K562 (cell line): ENCODE measurements around the gene TOP3A. TPM values are rescaled to one million over a fixed set of nuclear protein-coding genes. Genes with fewer than 3 reads are reported as not detected.

Experiments
- CBFA2T2 ChIP-seq: fragments of 450-650 bp; conservative IDR thresholded peaks from 2 replicates; pipeline ENCODE4 v1.6.1; 2017; ENCODE audit warnings: mild to moderate bottlenecking
- CHCHD3 ChIP-seq: fragments of 250-450 bp; sonication (Bioruptor Pico); IDR thresholded peaks from 2 replicates; pipeline ENCODE4 v2.1.2; 2022; ENCODE audit warnings: mild to moderate bottlenecking
- CREB3L1 ChIP-seq: fragments of 450-650 bp; IDR thresholded peaks from 2 replicates; pipeline ENCODE4 v1.6.1; 2014; ENCODE audit warnings: low read depth, mild to moderate bottlenecking, moderate library complexity, borderline replicate concordance
- CTCFL ChIP-seq: IDR thresholded peaks from 2 replicates; pipeline ENCODE4 v1.6.1; 2011; ENCODE audit warnings: borderline replicate concordance, low read depth, mild to moderate bottlenecking, moderate library complexity, low read length; ENCODE audit not compliant: insufficient read depth, poor library complexity, severe bottlenecking
- E2F4 ChIP-seq: sonication (generic); formaldehyde crosslinking; IDR thresholded peaks from 2 replicates; pipeline ENCODE4 v1.8.0; 2022; ENCODE audit warnings: mild to moderate bottlenecking, low read depth, missing genetic modification reagents
- FOXA1 ChIP-seq: fragments of 450-650 bp; IDR thresholded peaks from 2 replicates; pipeline ENCODE4 v1.6.1; 2016; ENCODE audit warnings: mild to moderate bottlenecking, borderline replicate concordance
- HINFP ChIP-seq: fragments of 450-650 bp; conservative IDR thresholded peaks from 2 replicates; pipeline ENCODE4 v1.6.1; 2016; ENCODE audit warnings: missing genetic modification characterization, low read depth, mild to moderate bottlenecking, control low read depth, missing compliant biosample characterization
- MXI1 ChIP-seq: IDR thresholded peaks from 2 replicates; pipeline ENCODE4 v1.6.1; 2011; ENCODE audit warnings: low read depth, mild to moderate bottlenecking, improper control_type of control experiment, low read length
- NFE2 ChIP-seq: IDR thresholded peaks from 2 replicates; pipeline ENCODE4 v1.6.1; 2014; ENCODE audit warnings: antibody characterized with exemption, low read depth
- POLR2AphosphoS2 ChIP-seq: IDR thresholded peaks from 2 replicates; pipeline ENCODE4 v1.6.1; 2012; ENCODE audit warnings: low read length, improper control_type of control experiment
- PYGO2 ChIP-seq: fragments of 450-650 bp; IDR thresholded peaks from 2 replicates; pipeline ENCODE4 v1.6.1; 2016; ENCODE audit warnings: mild to moderate bottlenecking, missing genetic modification characterization, moderate library complexity, missing compliant biosample characterization
- RBM22 ChIP-seq: fragments of 200-400 bp; formaldehyde crosslinking; IDR thresholded peaks from 2 replicates; pipeline ENCODE4 v1.6.1; 2018; ENCODE audit warnings: low read length, low read depth; ENCODE audit not compliant: poor library complexity, severe bottlenecking
- SRSF3 ChIP-seq: fragments of 200-400 bp; formaldehyde crosslinking; IDR thresholded peaks from 2 replicates; pipeline ENCODE4 v1.6.1; 2016; ENCODE audit warnings: mild to moderate bottlenecking, low read length, moderate library complexity; ENCODE audit not compliant: insufficient read depth
- SRSF7 ChIP-seq: fragments of 200-400 bp; formaldehyde crosslinking; optimal IDR thresholded peaks from 2 replicates; pipeline ENCODE3; 2017; ENCODE audit warnings: mild to moderate bottlenecking, low read depth, low read length
- TCFL5 ChIP-seq: fragments of 250-450 bp; sonication (Bioruptor Pico); conservative IDR thresholded peaks from 2 replicates; pipeline ENCODE4 v1.6.1; 2021; ENCODE audit warnings: mild to moderate bottlenecking, moderate library complexity, matching md5 sums
- ZC3H8 ChIP-seq: fragments of 450-650 bp; IDR thresholded peaks from 2 replicates; pipeline ENCODE4 v1.6.1; 2017
- ZFX ChIP-seq: sonication (generic); formaldehyde crosslinking; IDR thresholded peaks from 2 replicates; pipeline ENCODE4 v1.8.0; 2022; ENCODE audit warnings: mild to moderate bottlenecking, missing genetic modification reagents, moderate library complexity
- ZKSCAN8 ChIP-seq: fragments of 200-800 bp; sonication (Bioruptor generic); IDR thresholded peaks from 2 replicates; pipeline ENCODE4 v1.6.1; 2016; ENCODE audit warnings: missing genetic modification characterization, missing compliant biosample characterization
- ZNF23 ChIP-seq: fragments of 250-450 bp; sonication (Bioruptor Pico); IDR thresholded peaks from 2 replicates; pipeline ENCODE4 v1.4.0; 2020; ENCODE audit warnings: mild to moderate bottlenecking
- ZNF232 ChIP-seq: sonication (generic); formaldehyde crosslinking; IDR thresholded peaks from 2 replicates; pipeline ENCODE4 v1.8.0; 2022; ENCODE audit warnings: mild to moderate bottlenecking, missing genetic modification reagents
- polyA plus RNA-seq, 8 experiments: library from polyadenylated mRNA; depleted of rRNA in 4 of 8; stranded (reverse) in 5 of 8; unstranded in 3 of 8; fragments of >200 nt; fragmentation: Nextera tagmentation in 2 of 8; fragmentation: Illumina TruSeq in 1 of 8; extraction: Ambion mirVana in 2 of 8; extraction: Trizol in 1 of 8; gene quantifications; 2 replicates each; pipeline versions ENCODE4 v1.2.1 to v1.2.3, GENCODE V29; 2011 to 2014; ENCODE audit warnings: inconsistent platforms in 1 of 8, missing spikeins in 1 of 8
- total RNA-seq, 7 experiments: library from RNA; depleted of rRNA in 6 of 7; stranded (reverse); fragments of >200 nt in 6 of 7; fragmentation: Illumina TruSeq in 2 of 7; extraction: Trizol in 2 of 7; gene quantifications; 2 replicates each; pipeline versions ENCODE4 v1.2.1 to v1.2.3, GENCODE V29; 2011 to 2021; ENCODE audit warnings: low replicate concordance in 1 of 7
- TF ChIP-seq, protein P1 (sequence below): IDR thresholded peaks from 2 replicates; pipeline ENCODE4 v1.6.1; 2014; ENCODE audit warnings: antibody characterized with exemption

Gene TOP3A
- total and polyA plus RNA-seq, 9 of the 15 experiments (the other 6 are each of a cell fraction or from before 2014, with no cell fraction given): 5.2 to 49.7 (median 24.7) TPM

DNA sequence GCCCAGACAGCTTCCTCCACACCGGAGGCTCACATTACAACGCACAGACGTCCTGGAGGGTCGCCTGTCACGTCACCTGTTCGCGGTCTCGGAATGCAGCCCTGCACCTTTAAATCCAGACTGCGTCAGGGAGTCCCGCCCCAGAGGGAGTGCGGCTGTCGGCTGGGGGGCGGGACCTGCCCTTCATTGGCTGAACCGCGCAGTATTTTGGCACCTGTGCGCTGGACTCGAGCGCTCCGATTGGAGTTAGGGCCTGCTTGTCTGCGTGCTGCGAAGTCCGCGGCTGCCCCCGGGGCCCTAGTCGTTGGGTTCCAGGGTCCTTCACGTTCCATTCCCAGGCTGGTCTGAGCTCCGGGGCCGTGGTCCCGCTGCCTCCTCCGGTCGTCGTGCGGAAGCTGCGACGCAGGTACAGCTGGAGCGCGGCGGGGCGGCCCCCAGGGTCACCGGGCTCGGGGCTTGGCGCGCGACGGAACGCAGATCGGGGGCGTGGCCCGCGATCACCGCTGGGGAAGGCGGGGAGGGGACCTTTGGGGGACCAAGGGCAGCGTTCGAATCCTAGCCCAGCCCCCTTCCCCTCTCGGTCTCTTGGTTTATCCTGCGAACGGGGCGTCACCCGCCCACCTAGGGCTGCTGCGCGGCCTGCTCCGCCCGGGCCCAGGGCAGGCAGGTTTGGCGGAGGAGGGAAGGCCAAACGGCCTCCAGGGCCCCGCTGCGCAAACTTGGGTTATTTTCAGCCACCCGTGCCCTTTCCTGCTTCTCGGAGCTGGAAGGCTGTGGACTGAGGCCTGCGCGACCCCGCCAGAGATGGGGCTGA lies 54.3 kb downstream of the TOP3A start, which contains the start of gene MIEF2 (continued):
- TF ChIP-seq TCFL5 (no peak), HINFP (tag) (no peak), ZFX (CRISPR knock-in tag) (peak; percentile 89), RBM22 (no peak), CHCHD3 (no peak), CREB3L1 (no peak), CTCFL (no peak), MXI1 (no peak), SRSF7 (no peak), ZNF232 (CRISPR knock-in tag) (no peak), CBFA2T2 (no peak), ZNF23 (CRISPR knock-in tag) (no peak), E2F4 (no peak), ZKSCAN8 (no peak), PYGO2 (no peak), POLR2AphosphoS2 (no peak), NFE2 (no peak), FOXA1 (no peak), SRSF3 (no peak), ZC3H8 (no peak)
- TF ChIP-seq, protein P1, sequence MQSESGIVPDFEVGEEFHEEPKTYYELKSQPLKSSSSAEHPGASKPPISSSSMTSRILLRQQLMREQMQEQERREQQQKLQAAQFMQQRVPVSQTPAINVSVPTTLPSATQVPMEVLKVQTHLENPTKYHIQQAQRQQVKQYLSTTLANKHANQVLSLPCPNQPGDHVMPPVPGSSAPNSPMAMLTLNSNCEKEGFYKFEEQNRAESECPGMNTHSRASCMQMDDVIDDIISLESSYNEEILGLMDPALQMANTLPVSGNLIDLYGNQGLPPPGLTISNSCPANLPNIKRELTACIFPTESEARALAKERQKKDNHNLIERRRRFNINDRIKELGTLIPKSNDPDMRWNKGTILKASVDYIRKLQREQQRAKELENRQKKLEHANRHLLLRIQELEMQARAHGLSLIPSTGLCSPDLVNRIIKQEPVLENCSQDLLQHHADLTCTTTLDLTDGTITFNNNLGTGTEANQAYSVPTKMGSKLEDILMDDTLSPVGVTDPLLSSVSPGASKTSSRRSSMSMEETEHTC: no peak
